GM21367 (cell line): ENCODE data around the gene DIAPH1.

Experiments
- ATAC-seq: cut with Tn5 transposase; IDR thresholded peaks from one replicate; pipeline ENCODE4 v1.9.1; 2021; ENCODE audit not compliant: unreplicated experiment

The DIAPH1 gene

DNA sequence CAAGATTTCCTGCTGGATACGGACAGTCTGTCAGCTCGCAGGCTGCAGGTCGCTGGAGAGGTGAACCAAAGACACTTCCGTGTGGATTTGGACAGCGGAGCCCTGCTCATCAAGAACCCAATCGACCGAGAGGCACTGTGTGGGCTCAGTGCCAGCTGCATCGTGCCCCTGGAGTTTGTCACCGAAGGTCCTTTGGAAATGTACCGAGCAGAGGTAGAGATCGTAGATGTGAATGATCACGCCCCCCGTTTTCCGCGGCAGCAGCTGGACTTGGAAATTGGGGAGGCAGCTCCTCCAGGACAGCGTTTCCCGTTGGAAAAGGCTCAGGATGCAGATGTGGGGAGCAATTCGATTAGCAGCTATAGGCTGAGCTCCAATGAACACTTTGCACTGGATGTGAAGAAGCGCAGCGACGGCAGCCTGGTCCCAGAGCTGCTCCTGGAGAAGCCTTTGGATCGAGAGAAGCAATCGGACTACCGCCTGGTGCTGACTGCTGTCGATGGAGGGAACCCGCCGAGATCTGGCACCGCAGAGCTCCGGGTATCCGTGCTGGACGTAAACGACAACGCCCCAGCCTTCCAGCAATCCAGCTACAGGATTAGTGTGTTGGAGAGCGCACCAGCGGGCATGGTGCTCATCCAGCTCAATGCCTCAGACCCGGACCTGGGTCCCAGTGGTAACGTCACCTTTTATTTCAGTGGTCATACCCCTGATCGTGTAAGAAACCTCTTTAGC, 133.3 kb downstream of the DIAPH1 start:
- ATAC-seq: no peak

DNA sequence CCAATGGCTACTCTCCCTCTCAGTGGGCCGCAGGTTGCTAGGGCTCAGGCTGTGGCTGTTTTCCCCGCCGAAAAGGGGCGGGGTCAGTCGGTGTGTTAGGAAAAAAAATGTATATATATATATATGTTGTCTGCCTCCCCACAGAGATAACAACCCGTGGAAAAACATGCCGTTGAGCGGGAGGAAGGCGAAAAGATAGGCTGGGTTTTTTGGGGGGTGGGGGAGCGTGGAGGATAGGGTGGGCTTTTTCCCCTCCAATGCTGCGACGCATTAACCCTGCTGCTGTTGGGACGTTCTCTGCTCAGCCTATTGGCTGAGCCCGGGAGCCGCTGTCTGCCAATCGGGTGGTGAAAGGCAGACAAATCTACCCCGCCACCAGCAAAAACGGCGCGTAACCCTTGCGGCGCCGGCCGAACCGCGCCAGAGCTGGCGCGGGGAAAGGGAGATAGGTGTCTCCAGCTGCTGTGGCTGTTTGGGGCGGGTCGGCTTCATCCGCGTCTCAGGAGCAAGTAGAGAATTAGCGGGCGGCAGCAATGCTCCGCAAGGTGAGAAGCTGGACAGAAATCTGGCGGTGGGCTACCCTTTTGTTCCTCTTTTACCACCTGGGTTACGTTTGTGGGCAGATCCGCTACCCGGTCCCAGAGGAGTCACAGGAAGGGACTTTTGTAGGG, 134.0 kb downstream of the DIAPH1 start, which contains the start of gene PCDHGC4:
Gene PCDHGC4 (plus strand): TSS at position 390 of the 671 bp plus-strand sequence. CDS start 144 bp downstream, at position 534.
- no peak for ATAC-seq

DNA sequence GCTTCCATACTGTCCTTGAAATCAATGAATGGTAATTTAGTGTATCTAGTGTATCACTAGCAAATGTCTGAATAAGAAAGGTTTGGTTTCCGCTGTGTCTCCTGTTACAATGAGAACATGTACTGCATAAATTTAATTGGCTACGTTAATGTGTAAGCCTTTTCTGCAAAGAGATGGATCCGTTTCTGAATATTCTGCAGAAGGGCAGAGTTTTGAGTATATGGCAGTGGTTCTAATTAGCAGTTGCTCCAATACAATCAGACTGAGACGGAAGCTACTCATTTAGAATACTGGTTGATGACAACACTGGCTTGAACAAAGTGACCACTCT, 134.5 kb downstream of the DIAPH1 start:
- ATAC-seq: no peak

DNA sequence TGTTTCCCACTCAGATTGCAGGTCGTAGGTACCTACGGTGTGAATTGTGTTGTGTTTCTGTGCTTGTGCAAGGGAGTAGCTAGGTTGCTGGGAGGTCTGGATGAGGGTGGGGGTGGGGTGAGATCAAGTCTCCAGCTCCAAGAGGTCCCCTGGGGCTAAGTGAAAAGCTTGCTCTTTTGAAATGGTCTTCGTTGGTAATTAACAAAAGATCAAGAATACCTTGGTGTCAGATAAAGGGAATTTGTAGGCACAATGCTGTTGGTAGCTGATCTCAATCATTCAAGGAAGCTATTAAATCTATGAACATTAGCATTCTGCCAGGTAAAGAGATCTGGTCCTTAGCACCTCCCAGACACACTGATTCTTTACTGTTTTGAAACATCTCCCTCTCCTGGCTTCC, 134.9 kb downstream of the DIAPH1 start:
- ATAC-seq: no peak

DNA sequence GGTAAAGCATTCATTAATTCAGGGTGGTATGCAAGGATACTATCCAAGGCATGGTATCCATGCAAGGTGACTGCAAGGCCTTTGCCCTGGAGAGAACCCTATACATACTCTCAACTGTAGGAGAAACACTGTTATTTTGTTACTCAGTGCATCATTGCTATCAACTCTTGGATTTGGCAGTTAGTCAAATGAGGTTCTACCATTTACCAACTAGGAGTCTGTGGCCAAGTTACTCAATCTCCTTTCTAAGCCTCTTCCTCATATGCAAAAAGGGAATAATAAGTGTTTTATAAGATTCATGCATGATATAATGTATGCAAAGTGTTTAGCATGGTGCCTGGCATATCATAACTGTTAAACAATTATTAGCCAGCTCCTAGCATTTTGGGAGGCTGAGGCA, 139.0 kb downstream of the DIAPH1 start:
- no peak for ATAC-seq

DNA sequence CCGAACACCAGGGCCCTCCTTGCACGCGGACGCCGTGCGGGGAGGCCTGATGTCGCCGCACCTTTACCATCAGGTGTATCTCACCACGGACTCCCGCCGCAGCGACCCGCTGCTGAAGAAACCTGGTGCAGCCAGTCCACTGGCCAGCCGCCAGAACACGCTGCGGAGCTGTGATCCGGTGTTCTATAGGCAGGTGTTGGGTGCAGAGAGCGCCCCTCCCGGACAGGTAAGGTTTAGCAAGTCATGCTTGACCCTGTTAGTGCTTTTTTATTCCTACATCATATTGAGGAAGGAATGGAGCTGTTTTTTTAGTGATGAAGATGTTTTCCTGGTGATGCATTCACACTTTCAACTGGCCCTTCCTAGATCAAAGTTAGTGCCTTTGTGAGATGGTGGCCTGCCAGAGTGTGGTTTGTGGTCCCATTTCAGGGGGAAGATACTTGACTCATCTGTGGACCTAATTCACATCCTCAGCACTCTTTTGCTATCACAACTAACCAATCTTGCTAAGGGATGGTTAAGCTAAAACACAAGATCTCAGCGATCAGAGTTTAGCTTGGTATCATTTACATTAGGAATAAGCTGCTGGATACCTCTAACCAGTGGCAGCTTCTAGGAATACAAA, 140.4 kb downstream of the DIAPH1 start:
- no peak for ATAC-seq

DNA sequence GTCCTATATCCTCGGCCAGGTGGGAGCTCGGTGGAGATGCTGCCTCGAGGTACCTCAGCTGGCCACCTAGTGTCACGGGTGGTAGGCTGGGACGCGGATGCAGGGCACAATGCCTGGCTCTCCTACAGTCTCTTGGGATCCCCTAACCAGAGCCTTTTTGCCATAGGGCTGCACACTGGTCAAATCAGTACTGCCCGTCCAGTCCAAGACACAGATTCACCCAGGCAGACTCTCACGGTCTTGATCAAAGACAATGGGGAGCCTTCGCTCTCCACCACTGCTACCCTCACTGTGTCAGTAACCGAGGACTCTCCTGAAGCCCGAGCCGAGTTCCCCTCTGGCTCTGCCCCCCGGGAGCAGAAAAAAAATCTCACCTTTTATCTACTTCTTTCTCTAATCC, 141.0 kb downstream of the DIAPH1 start:
- no peak for ATAC-seq

DNA sequence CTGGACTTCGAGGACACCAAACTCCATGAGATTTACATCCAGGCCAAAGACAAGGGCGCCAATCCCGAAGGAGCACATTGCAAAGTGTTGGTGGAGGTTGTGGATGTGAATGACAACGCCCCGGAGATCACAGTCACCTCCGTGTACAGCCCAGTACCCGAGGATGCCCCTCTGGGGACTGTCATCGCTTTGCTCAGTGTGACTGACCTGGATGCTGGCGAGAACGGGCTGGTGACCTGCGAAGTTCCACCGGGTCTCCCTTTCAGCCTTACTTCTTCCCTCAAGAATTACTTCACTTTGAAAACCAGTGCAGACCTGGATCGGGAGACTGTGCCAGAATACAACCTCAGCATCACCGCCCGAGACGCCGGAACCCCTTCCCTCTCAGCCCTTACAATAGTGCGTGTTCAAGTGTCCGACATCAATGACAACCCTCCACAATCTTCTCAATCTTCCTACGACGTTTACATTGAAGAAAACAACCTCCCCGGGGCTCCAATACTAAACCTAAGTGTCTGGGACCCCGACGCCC, 141.7 kb downstream of the DIAPH1 start:
- no peak for ATAC-seq

DNA sequence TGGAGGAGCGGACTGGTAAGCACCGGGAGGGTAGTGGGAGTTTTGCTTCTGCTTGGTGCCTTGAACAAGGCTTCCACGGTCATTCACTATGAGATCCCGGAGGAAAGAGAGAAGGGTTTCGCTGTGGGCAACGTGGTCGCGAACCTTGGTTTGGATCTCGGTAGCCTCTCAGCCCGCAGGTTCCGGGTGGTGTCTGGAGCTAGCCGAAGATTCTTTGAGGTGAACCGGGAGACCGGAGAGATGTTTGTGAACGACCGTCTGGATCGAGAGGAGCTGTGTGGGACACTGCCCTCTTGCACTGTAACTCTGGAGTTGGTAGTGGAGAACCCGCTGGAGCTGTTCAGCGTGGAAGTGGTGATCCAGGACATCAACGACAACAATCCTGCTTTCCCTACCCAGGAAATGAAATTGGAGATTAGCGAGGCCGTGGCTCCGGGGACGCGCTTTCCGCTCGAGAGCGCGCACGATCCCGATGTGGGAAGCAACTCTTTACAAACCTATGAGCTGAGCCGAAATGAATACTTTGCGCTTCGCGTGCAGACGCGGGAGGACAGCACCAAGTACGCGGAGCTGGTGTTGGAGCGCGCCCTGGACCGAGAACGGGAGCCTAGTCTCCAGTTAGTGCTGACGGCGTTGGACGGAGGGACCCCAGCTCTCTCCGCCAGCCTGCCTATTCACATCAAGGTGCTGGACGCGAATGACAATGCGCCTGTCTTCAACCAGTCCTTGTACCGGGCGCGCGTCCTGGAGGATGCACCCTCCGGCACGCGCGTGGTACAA, 142.5 kb downstream of the DIAPH1 start:
- peak; percentile 21 for ATAC-seq

DNA sequence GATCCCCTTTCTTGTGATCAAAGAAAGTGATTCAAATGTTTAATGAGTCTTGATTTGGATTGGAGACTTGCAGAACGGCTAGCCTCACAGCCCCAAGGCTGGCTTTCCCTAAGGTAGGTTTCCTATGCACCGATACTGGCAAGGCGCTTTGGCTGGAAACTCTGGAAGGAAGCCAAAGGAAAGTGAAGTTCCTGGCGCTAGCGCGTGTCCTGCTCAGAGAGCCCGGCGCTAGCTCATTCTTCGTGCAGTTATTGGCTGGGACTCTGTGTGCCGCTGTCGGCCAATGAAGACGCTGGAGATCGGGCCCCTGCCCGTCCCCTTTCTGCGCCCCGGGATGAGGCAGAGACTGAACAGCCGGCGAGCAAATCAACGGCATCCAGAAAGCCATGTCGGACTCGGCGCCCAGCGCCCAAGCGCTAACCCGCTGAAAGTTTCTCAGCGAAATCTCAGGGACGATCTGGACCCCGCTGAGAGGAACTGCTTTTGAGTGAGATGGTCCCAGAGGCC, 143.1 kb downstream of the DIAPH1 start, which contains the start of gene PCDHGC3:
Gene PCDHGC3 (plus strand): TSS at position 342 of the 507 bp plus-strand sequence. CDS start 151 bp downstream, at position 493.
- peak; percentile 99 for ATAC-seq

DNA sequence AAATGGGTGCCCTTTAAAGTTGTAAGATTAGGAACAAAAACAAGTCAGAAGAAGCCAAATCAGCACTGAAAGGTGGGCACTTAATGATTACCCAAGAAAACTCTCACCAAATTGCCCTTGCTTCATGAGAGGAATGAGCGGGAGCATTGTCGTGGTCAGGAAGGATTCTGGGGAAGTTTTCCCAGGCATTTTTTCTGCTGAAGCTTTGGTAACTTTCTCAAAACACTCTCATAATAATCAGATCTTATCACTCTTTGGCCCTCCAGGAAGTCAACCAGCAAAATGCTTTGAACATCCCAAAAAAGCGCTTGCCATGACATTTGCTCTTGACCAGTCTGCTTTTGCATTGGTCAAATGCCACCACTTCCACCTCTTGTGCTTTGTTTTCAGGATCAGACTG, 153.4 kb downstream of the DIAPH1 start:
- ATAC-seq: no peak
